Endothelial cell of umbilical vein (primary cell): Measurements from ENCODE around the gene NSMCE1. TPM values are rescaled to one million over a fixed set of nuclear protein-coding genes. Genes with fewer than 3 reads are reported as not detected.

Experiments used
- BruUV-seq: library from RNA; stranded (reverse); fragments of 400-500 nt; replicated peaks from 2 replicates; lab custom pipeline; 2021; lab: Mats Ljungman, UMichigan
- CTCF ChIA-PET: fragments of 300-600, 350-600 bp; sonication (Branson Sonifier 250); formaldehyde crosslinking; loops from one replicate; lab custom pipeline; 2021; ENCODE audit warnings: antibody characterized with exemption, inconsistent platforms; lab: Charles Lee
- POLR2A ChIA-PET: fragments of 300-600, 350-600 bp; sonication (Branson Sonifier 250); formaldehyde crosslinking; loops from one replicate; lab custom pipeline; 2021; ENCODE audit warnings: antibody characterized with exemption, inconsistent platforms; lab: Charles Lee
- DNase-seq: peaks from one replicate; pipeline ENCODE4 v3.0.0-alpha.2; 2011; ENCODE audit warnings: low read depth, low spot score
- FAIRE-seq: peaks from 2 replicates; lab custom pipeline; 2011; peaks lifted over from hg19 to GRCh38; lab: Jason Lieb, UNC
- H2AFZ ChIP-seq: 2 replicates; pipeline ENCODE4 v1.6.0; 2012; ENCODE audit warnings: low read depth, low read length, control low read depth, inconsistent platforms
- H3K27ac ChIP-seq: 2 replicates; pipeline ENCODE4 v1.5.1; 2011; ENCODE audit warnings: low read depth, mild to moderate bottlenecking, control low read depth, low read length, moderate library complexity; ENCODE audit not compliant: insufficient read depth
- H3K27me3 ChIP-seq, 2 experiments: 2 replicates each; pipeline versions ENCODE4 v1.6.0 to v1.6.1; 2011; ENCODE audit warnings: low read length in 2 of 2, mixed read lengths in 1 of 2; ENCODE audit not compliant: control insufficient read depth in 2 of 2, insufficient read depth in 2 of 2
- H3K36me3 ChIP-seq, 2 experiments: 2 replicates in 1 of 2; 3 replicates in 1 of 2; pipeline ENCODE4 v1.5.1; 2011; ENCODE audit warnings: low read length in 2 of 2, mild to moderate bottlenecking in 1 of 2, moderate library complexity in 1 of 2; ENCODE audit not compliant: control insufficient read depth in 2 of 2, insufficient read depth in 2 of 2; ENCODE audit errors: extremely low read depth in 1 of 2
- H3K4me1 ChIP-seq: 3 replicates; pipeline ENCODE4 v1.5.1; 2011; ENCODE audit warnings: mild to moderate bottlenecking, low read length; ENCODE audit not compliant: control insufficient read depth, insufficient read depth; ENCODE audit errors: extremely low read depth
- H3K4me2 ChIP-seq: 2 replicates; pipeline ENCODE4 v1.6.1; 2011; ENCODE audit warnings: low read length, control low read depth, mixed read lengths; ENCODE audit not compliant: insufficient read depth
- H3K4me3 ChIP-seq, 3 experiments: fragments of 200-600 bp in 1 of 3; sonication (generic), shearing (Covaris generic) in 1 of 3; replicated peaks in 1 of 3; 2 replicates each; pipeline ENCODE4 v1.5.1; 2011 to 2016; ENCODE audit warnings: control low read depth in 3 of 3, low read length in 3 of 3, mild to moderate bottlenecking in 2 of 3, inconsistent platforms in 1 of 3, low read depth in 1 of 3, moderate library complexity in 1 of 3; ENCODE audit not compliant: insufficient read depth in 1 of 3
- H3K79me2 ChIP-seq: 2 replicates; pipeline ENCODE4 v1.6.0; 2012; ENCODE audit warnings: low read length, inconsistent platforms; ENCODE audit not compliant: control insufficient read depth, insufficient read depth
- H3K9ac ChIP-seq: replicated peaks from 2 replicates; pipeline ENCODE3; 2011; ENCODE audit warnings: low read length, control low read depth; ENCODE audit not compliant: insufficient read depth; ENCODE audit errors: extremely low read depth
- H3K9me1 ChIP-seq: replicated peaks from 3 replicates; pipeline ENCODE4 v1.6.0; 2011; ENCODE audit warnings: mild to moderate bottlenecking, low read length; ENCODE audit not compliant: control insufficient read depth, insufficient read depth; ENCODE audit errors: extremely low read depth
- H3K9me3 ChIP-seq: replicated peaks from 2 replicates; pipeline ENCODE4 v1.5.1; 2012; ENCODE audit warnings: low read length, inconsistent platforms; ENCODE audit not compliant: control insufficient read depth, insufficient read depth
- H4K20me1 ChIP-seq: replicated peaks from 2 replicates; pipeline ENCODE3; 2011; ENCODE audit warnings: mild to moderate bottlenecking, low read length; ENCODE audit not compliant: control insufficient read depth, insufficient read depth; ENCODE audit errors: extremely low read depth
- EZH2 ChIP-seq: IDR thresholded peaks from 2 replicates; pipeline ENCODE4 v1.6.1; 2012; ENCODE audit warnings: borderline replicate concordance, low read depth, mild to moderate bottlenecking, moderate library complexity, low read length, inconsistent platforms; ENCODE audit not compliant: severe bottlenecking
- FOS ChIP-seq: IDR thresholded peaks from 2 replicates; pipeline ENCODE4 v1.6.1; 2011; ENCODE audit warnings: mild to moderate bottlenecking, low read length, moderate library complexity, borderline replicate concordance; ENCODE audit not compliant: insufficient read depth
- GATA2 ChIP-seq: IDR thresholded peaks from 2 replicates; pipeline ENCODE4 v1.7.0; 2011; ENCODE audit warnings: low read depth, mild to moderate bottlenecking, moderate library complexity, mixed read lengths, low read length; ENCODE audit not compliant: insufficient read length, insufficient read depth
- JUN ChIP-seq: IDR thresholded peaks from 2 replicates; pipeline ENCODE4 v1.6.1; 2011; ENCODE audit warnings: borderline replicate concordance, low read depth; ENCODE audit not compliant: insufficient read length, insufficient read depth
- MYC ChIP-seq: IDR thresholded peaks from one replicate; pipeline ENCODE4 v1.6.1; 2011; ENCODE audit warnings: mild to moderate bottlenecking, low read depth, low read length
- POLR2A ChIP-seq: IDR thresholded peaks from 2 replicates; pipeline ENCODE4 v1.6.1; 2012; ENCODE audit warnings: low read depth, mild to moderate bottlenecking, control low read depth, low read length
- POLR2AphosphoS5 ChIP-seq: IDR thresholded peaks from 2 replicates; pipeline ENCODE4 v1.6.1; 2012; ENCODE audit warnings: low read depth, mild to moderate bottlenecking, control low read depth, low read length, moderate library complexity; ENCODE audit not compliant: insufficient read depth
- dilution Hi-C: fragments of 300-500 bp; cut with MboI; formaldehyde crosslinking; loops from one replicate; pipeline ENCODE4 v1.15.0; 2019; ENCODE audit warnings: low sequenced_read_pairs; ENCODE audit not compliant: extremely low pct_ligation_motif_present
- intact Hi-C: fragments of 100-400 bp; cut with micrococcal nuclease; formaldehyde crosslinking; loops from one replicate; pipeline ENCODE4 v1.10.0; 2022
- polyA plus RNA-seq, 4 experiments: library from polyadenylated mRNA; depleted of rRNA in 3 of 4; stranded (reverse) in 3 of 4; unstranded in 1 of 4; fragments of >200 nt; gene quantifications; 2 replicates each; pipeline versions ENCODE4 v1.2.1 to v1.2.3, GENCODE V29; 2011 to 2012; ENCODE audit warnings: missing spikeins in 1 of 4
- total RNA-seq: library from RNA; stranded (reverse); gene quantifications from 2 replicates; pipeline ENCODE4 v1.2.3, GENCODE V29; 2021
- TF ChIP-seq, protein P1 (sequence below), 2 donors: IDR thresholded peaks; 1 replicate in 1 of 2; 2 replicates in 1 of 2; pipeline ENCODE4 v1.5.1; 2011; ENCODE audit warnings: low read length in 2 of 2, mild to moderate bottlenecking in 2 of 2, moderate library complexity in 2 of 2, control low read depth in 1 of 2, inconsistent platforms in 1 of 2, low read depth in 1 of 2; ENCODE audit not compliant: insufficient read depth in 1 of 2; ENCODE audit errors: extremely low read depth in 1 of 2
- TF ChIP-seq, protein P2 (sequence below): IDR thresholded peaks from 2 replicates; pipeline ENCODE4 v1.6.1; 2011; ENCODE audit not compliant: insufficient read depth, insufficient read length

The NSMCE1 gene
- total and polyA plus RNA-seq, 2 donors (not counting 3 experiments of a cell fraction or from before 2014, with no cell fraction given), result 23.8 to 42.0 TPM

DNA sequence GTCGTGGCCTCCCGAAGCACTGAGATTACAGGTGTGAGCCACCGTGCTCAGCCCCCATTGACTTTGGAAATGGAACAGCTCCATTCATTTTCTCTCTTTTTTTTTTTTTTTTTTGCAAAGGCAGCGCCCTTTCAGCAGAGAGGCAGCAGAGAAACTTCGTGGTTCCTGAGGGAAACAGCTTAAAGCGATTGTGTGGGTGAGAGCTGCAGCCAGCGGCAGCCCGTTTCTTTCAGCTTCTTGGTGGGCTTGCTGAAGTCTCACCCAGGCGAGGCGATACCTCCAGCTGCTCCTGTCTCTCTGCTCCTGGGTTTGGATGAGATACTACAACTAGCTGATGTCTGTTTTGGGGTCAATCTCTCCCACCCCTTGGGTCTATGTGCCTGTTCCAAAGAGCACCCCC is 57.5 kb downstream of the NSMCE1 start:
- TF ChIP-seq EZH2, result no peak
- TF ChIP-seq GATA2, result no peak
- TF ChIP-seq, protein P1, sequence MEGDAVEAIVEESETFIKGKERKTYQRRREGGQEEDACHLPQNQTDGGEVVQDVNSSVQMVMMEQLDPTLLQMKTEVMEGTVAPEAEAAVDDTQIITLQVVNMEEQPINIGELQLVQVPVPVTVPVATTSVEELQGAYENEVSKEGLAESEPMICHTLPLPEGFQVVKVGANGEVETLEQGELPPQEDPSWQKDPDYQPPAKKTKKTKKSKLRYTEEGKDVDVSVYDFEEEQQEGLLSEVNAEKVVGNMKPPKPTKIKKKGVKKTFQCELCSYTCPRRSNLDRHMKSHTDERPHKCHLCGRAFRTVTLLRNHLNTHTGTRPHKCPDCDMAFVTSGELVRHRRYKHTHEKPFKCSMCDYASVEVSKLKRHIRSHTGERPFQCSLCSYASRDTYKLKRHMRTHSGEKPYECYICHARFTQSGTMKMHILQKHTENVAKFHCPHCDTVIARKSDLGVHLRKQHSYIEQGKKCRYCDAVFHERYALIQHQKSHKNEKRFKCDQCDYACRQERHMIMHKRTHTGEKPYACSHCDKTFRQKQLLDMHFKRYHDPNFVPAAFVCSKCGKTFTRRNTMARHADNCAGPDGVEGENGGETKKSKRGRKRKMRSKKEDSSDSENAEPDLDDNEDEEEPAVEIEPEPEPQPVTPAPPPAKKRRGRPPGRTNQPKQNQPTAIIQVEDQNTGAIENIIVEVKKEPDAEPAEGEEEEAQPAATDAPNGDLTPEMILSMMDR (IDR thresholded peaks at IDR 0.05; ENCODE audit: extremely low read depth in 1 of 2, insufficient read depth in 1 of 2, low read depth in 1 of 2, low read length in 2 of 2), result no peak
- no peak for TF ChIP-seq FOS
- TF ChIP-seq MYC, result no peak
- TF ChIP-seq, protein P2, sequence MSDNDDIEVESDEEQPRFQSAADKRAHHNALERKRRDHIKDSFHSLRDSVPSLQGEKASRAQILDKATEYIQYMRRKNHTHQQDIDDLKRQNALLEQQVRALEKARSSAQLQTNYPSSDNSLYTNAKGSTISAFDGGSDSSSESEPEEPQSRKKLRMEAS, result no peak
- no peak for TF ChIP-seq JUN
- TF ChIP-seq POLR2A, result no peak
- TF ChIP-seq POLR2AphosphoS5, result no peak
- Histone ChIP-seq H3K79me2 (no peaks in the 10 kb centered on the region), H3K36me3 (peaks cover 2 to 5% of the 10 kb centered on the region in 2 experiments), H3K4me3 (no peak overlapping the region), H3K4me2 (no peak overlapping the region), H4K20me1 (no peaks in the 10 kb centered on the region), H3K27ac (no peak overlapping the region), H3K27me3 (no peaks in the 10 kb centered on the region), H3K4me1 (no peaks in the 10 kb centered on the region), H2AFZ (no peak overlapping the region), H3K9ac (no peak overlapping the region), H3K9me1 (no peaks in the 10 kb centered on the region), H3K9me3 (no peaks in the 10 kb centered on the region)
- no TSS peak for BruUV-seq
- FAIRE-seq (no peak), DNase-seq (no peak)
- intact Hi-C loops, result no loop called here
- CTCF ChIA-PET, result interaction anchor here (0.6 to 2.4 kb wide), 2 partner anchors 31 to 101 kb away, joined by 4 to 5 read pairs; no protein-coding TSS in a partner anchor
- POLR2A ChIA-PET, result no interaction called here
- dilution Hi-C loops, result no loop called here
